ENCODE results near the gene CHST7. TPM values are rescaled to one million over a fixed set of nuclear protein-coding genes. Genes with fewer than 3 reads are reported as not detected.

The CHST7 gene
- total RNA-seq, 1 donor, result 6.5 TPM

GRCh38 chrX:46621572-46621971, 48.0 kb downstream of the CHST7 start:
- no peak for DNase-seq (ENCODE audit: insufficient read length, low spot score, missing footprints)
- Histone ChIP-seq H3K9me3 (ENCODE audit: low read depth, low read length) (no peaks in the 10 kb centered on the region), H3K4me2 (ENCODE audit: insufficient read depth, low read length) (no peak overlapping the region), H3K36me3 (ENCODE audit: insufficient read depth, low read length) (peaks cover 18% of the 10 kb centered on the region), H2AFZ (ENCODE audit: low read length) (no peak overlapping the region), H3K4me1 (ENCODE audit: insufficient read depth, low read length) (no peaks in the 10 kb centered on the region), H3K27me3 (ENCODE audit: insufficient read depth, low read length) (no peaks in the 10 kb centered on the region), H4K20me1 (ENCODE audit: insufficient read depth, low read length) (no peaks in the 10 kb centered on the region), H3K4me3 (ENCODE audit: insufficient read depth, low read length) (no peak overlapping the region), H3K79me2 (ENCODE audit: insufficient read depth, low read length) (no peaks in the 10 kb centered on the region), H3K27ac (ENCODE audit: low read depth, low read length) (no peak overlapping the region)
- no peak for TF ChIP-seq CTCF (IDR thresholded peaks at IDR 0.05; ENCODE audit: extremely low read depth, low read depth, low read length)

DNA sequence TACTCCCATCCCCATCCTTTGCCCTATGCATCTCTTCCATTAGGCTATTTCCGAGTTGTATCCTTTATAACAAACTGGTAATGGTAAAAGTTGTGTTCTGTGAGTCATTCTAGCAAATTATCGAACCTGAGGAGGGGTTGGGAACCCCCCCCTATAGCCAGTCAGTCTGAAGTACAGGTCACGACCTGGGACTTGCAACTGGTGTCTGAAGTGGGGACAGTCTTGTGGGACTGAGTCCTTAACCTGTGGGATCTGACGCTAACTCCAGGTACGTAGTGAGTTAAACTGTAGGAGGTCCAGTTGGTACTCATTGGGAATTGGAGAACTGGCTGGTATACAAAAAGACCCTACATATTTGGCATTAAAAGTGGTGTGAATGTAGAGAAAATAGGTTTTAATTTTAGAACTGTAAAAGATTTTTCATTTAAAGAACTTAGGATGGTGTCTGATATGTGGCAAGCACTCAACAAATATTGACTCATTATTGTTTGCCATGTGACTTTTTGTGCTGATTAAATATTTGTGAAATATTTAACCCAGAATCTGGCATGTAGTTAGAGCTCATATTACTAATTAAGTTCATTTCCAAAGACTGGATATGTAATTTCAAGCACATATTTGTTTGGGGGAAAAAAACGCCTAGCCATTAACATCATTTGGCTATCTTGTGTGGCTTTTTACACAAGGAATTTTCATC, 50.7 kb downstream of the CHST7 start:
- Histone ChIP-seq H4K20me1 (ENCODE audit: insufficient read depth, low read length) (peaks cover 3% of the 10 kb centered on the region), H3K9me3 (ENCODE audit: low read depth, low read length) (no peaks in the 10 kb centered on the region), H3K79me2 (ENCODE audit: insufficient read depth, low read length) (no peaks in the 10 kb centered on the region), H3K4me3 (ENCODE audit: insufficient read depth, low read length) (no peak overlapping the region), H3K36me3 (ENCODE audit: insufficient read depth, low read length) (peaks cover 13% of the 10 kb centered on the region), H3K27ac (ENCODE audit: low read depth, low read length) (no peak overlapping the region), H3K4me2 (ENCODE audit: insufficient read depth, low read length) (no peak overlapping the region), H3K27me3 (ENCODE audit: insufficient read depth, low read length) (no peaks in the 10 kb centered on the region), H3K4me1 (ENCODE audit: insufficient read depth, low read length) (peaks cover 9% of the 10 kb centered on the region), H2AFZ (ENCODE audit: low read length) (no peak overlapping the region)
- no peak for TF ChIP-seq CTCF (IDR thresholded peaks at IDR 0.05; ENCODE audit: extremely low read depth, low read depth, low read length)
- DNase-seq (ENCODE audit: insufficient read length, low spot score, missing footprints), result no peak

DNA sequence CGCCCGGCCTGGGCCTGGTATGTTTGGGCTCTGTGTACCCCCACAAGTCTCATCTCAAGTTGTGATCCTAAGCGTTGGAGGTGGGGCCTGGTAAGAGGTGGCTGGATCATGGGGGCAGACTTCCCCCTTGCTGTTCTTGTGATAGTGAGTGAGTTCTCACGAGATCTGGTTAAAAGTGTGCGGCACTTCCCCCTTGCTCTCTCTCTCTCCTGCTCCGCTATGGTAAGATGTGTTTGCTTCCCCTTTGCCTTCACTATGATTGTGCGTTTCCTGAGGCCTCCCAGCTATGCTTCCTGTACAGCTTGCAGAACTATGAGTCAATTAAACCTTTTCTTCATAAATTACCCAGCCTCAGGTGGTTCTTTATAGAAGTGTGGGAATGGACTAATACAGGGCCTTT, 53.0 kb downstream of the CHST7 start:
- Histone ChIP-seq H3K4me2 (ENCODE audit: insufficient read depth, low read length) (no peak overlapping the region), H2AFZ (ENCODE audit: low read length) (no peak overlapping the region), H3K27ac (ENCODE audit: low read depth, low read length) (no peak overlapping the region), H3K79me2 (ENCODE audit: insufficient read depth, low read length) (no peaks in the 10 kb centered on the region), H3K9me3 (ENCODE audit: low read depth, low read length) (no peaks in the 10 kb centered on the region), H3K36me3 (ENCODE audit: insufficient read depth, low read length) (peaks cover 7% of the 10 kb centered on the region), H4K20me1 (ENCODE audit: insufficient read depth, low read length) (peaks cover 4% of the 10 kb centered on the region), H3K4me3 (ENCODE audit: insufficient read depth, low read length) (no peak overlapping the region), H3K4me1 (ENCODE audit: insufficient read depth, low read length) (peaks cover 20% of the 10 kb centered on the region), H3K27me3 (ENCODE audit: insufficient read depth, low read length) (no peaks in the 10 kb centered on the region)
- DNase-seq (ENCODE audit: insufficient read length, low spot score, missing footprints), result no peak
- no peak for TF ChIP-seq CTCF (IDR thresholded peaks at IDR 0.05; ENCODE audit: extremely low read depth, low read depth, low read length)

DNA sequence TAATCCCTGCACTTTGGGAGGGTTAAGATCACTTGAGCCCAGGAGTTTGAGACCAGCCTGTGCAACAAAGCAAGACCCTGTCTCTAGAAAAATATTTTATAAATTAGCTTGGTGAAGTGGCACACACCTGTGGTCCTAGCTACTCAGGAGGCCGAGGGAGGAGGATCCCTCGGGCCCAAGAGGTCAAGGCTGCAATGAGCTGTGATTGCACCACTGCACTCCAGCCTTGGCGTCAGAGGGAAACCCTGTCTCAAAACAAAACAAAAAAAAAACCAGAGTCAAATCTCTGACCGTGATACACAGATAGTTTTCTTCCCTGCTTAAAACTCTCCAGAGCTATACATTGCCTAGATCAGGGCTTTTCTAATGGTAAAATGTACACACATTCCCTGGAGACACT, 53.5 kb downstream of the CHST7 start:
- H3K4me3 ChIP-seq (ENCODE audit: insufficient read depth, low read length), result no peak overlapping the region
- no peaks in the 10 kb centered on the region for H3K27me3 ChIP-seq (ENCODE audit: insufficient read depth, low read length)
- DNase-seq (ENCODE audit: insufficient read length, low spot score, missing footprints), result no peak
- H3K36me3 ChIP-seq (ENCODE audit: insufficient read depth, low read length), result peaks cover 7% of the 10 kb centered on the region
- no peak overlapping the region for H3K4me2 ChIP-seq (ENCODE audit: insufficient read depth, low read length)
- H3K79me2 ChIP-seq (ENCODE audit: insufficient read depth, low read length), result no peaks in the 10 kb centered on the region
- H4K20me1 ChIP-seq (ENCODE audit: insufficient read depth, low read length), result peaks cover 4% of the 10 kb centered on the region
- H3K9me3 ChIP-seq (ENCODE audit: low read depth, low read length), result no peaks in the 10 kb centered on the region
- TF ChIP-seq CTCF (IDR thresholded peaks at IDR 0.05; ENCODE audit: extremely low read depth, low read depth, low read length), result no peak
- H3K27ac ChIP-seq (ENCODE audit: low read depth, low read length), result no peak overlapping the region
- H3K4me1 ChIP-seq (ENCODE audit: insufficient read depth, low read length), result peaks cover 20% of the 10 kb centered on the region
- no peak overlapping the region for H2AFZ ChIP-seq (ENCODE audit: low read length)
